IMR-90 (cell line): ENCODE results near the gene OPALIN. TPM values are rescaled to one million over a fixed set of nuclear protein-coding genes. Genes with fewer than 3 reads are reported as not detected.

Source experiments
- ATAC-seq: fragments of 200-7000 bp; cut with Tn5 transposase; 2 replicates; pipeline ENCODE4 v1.9.1; 2020; ENCODE audit warnings: low read depth, mild to moderate bottlenecking, moderate library complexity
- BruUV-seq: library from RNA; stranded (reverse); fragments of 400-500 nt; replicated peaks from 2 replicates; lab custom pipeline; 2021; lab: Mats Ljungman, UMichigan
- CTCF ChIA-PET: fragments of 300-600 bp; formaldehyde crosslinking; extraction: SDS; loops from one replicate; lab custom pipeline; 2021; ENCODE audit warnings: antibody characterized with exemption; lab: Yijun Ruan, JAX
- POLR2A ChIA-PET: fragments of 300-600 bp; sonication (Branson Sonifier 250); formaldehyde crosslinking; loops from one replicate; lab custom pipeline; 2022; ENCODE audit warnings: antibody characterized with exemption; ENCODE audit not compliant: unreplicated experiment; lab: Charles Lee
- DNase-seq: peaks from one replicate; pipeline ENCODE4 v3.0.0; 2013
- H2AFZ ChIP-seq: replicated peaks from 2 replicates; pipeline ENCODE3; 2013; ENCODE audit warnings: low read length, mild to moderate bottlenecking; ENCODE audit not compliant: poor library complexity
- H2AK5ac ChIP-seq: 2 replicates; pipeline ENCODE4 v1.6.1; 2013; ENCODE audit warnings: low read depth, low read length, inconsistent platforms
- H2AK9ac ChIP-seq: replicated peaks from 2 replicates; pipeline ENCODE3; 2013; ENCODE audit warnings: mild to moderate bottlenecking, low read depth, low read length, moderate library complexity; ENCODE audit not compliant: poor library complexity
- H2BK120ac ChIP-seq: 2 replicates; pipeline ENCODE4 v1.6.1; 2013; ENCODE audit warnings: low read depth, low read length, inconsistent platforms
- H2BK15ac ChIP-seq: 3 replicates; pipeline ENCODE4 v1.6.1; 2013; ENCODE audit warnings: low read depth, low read length, inconsistent platforms
- H2BK20ac ChIP-seq: 2 replicates; pipeline ENCODE4 v1.6.1; 2013; ENCODE audit warnings: low read depth, mild to moderate bottlenecking, inconsistent platforms, low read length, moderate library complexity
- H2BK5ac ChIP-seq: 2 replicates; pipeline ENCODE4 v1.6.1; 2013; ENCODE audit warnings: mild to moderate bottlenecking, low read depth, low read length, inconsistent platforms; ENCODE audit not compliant: poor library complexity, severe bottlenecking
- H3K14ac ChIP-seq: replicated peaks from 2 replicates; pipeline ENCODE4 v1.6.1; 2013; ENCODE audit warnings: low read depth, low read length, inconsistent platforms
- H3K18ac ChIP-seq: 2 replicates; pipeline ENCODE4 v1.6.1; 2013; ENCODE audit warnings: low read depth, low read length, control low read depth
- H3K23ac ChIP-seq: 2 replicates; pipeline ENCODE4 v1.6.1; 2013; ENCODE audit warnings: low read depth, low read length, inconsistent platforms
- H3K27ac ChIP-seq: 2 replicates; pipeline ENCODE4 v1.5.1; 2013; ENCODE audit warnings: mild to moderate bottlenecking, control low read depth, low read length; ENCODE audit not compliant: insufficient read depth
- H3K27me3 ChIP-seq: 2 replicates; pipeline ENCODE4 v1.6.1; 2013; ENCODE audit warnings: low read length; ENCODE audit not compliant: control insufficient read depth, insufficient read depth
- H3K36me3 ChIP-seq: 2 replicates; pipeline ENCODE4 v1.6.1; 2013; ENCODE audit warnings: low read length, mixed read lengths; ENCODE audit not compliant: control insufficient read depth, insufficient read depth
- H3K4ac ChIP-seq: 2 replicates; pipeline ENCODE4 v1.6.1; 2013; ENCODE audit warnings: low read depth, low read length, inconsistent platforms
- H3K4me1 ChIP-seq: 2 replicates; pipeline ENCODE4 v1.6.1; 2013; ENCODE audit warnings: low read length, mixed read lengths; ENCODE audit not compliant: control insufficient read depth, insufficient read depth
- H3K4me2 ChIP-seq: 2 replicates; pipeline ENCODE4 v1.6.1; 2013; ENCODE audit warnings: low read depth, mild to moderate bottlenecking, control low read depth, low read length, moderate library complexity
- H3K4me3 ChIP-seq: 2 replicates; pipeline ENCODE4 v1.5.1; 2013; ENCODE audit warnings: low read depth, mild to moderate bottlenecking, control low read depth, low read length, moderate library complexity; ENCODE audit not compliant: insufficient read depth
- H3K56ac ChIP-seq: 2 replicates; pipeline ENCODE4 v1.6.1; 2013; ENCODE audit warnings: low read length, inconsistent platforms; ENCODE audit not compliant: insufficient read depth; ENCODE audit errors: extremely low read depth
- H3K79me1 ChIP-seq, 2 experiments: 2 replicates each; pipeline ENCODE4 v1.6.1; 2013; ENCODE audit warnings: low read length in 2 of 2, inconsistent platforms in 1 of 2, low read depth in 1 of 2
- H3K9ac ChIP-seq: 2 replicates; pipeline ENCODE4 v1.6.1; 2013; ENCODE audit warnings: low read depth, low read length, control low read depth
- H3K9me1 ChIP-seq: 2 replicates; pipeline ENCODE4 v1.6.1; 2013; ENCODE audit warnings: low read length, inconsistent platforms; ENCODE audit not compliant: insufficient read depth
- H3K9me3 ChIP-seq: 2 replicates; pipeline ENCODE4 v1.6.1; 2013; ENCODE audit warnings: low read length; ENCODE audit not compliant: control insufficient read depth, insufficient read depth
- H4K20me1 ChIP-seq: 2 replicates; pipeline ENCODE4 v1.6.1; 2013; ENCODE audit warnings: low read length, inconsistent platforms; ENCODE audit not compliant: insufficient read depth
- H4K5ac ChIP-seq: 2 replicates; pipeline ENCODE4 v1.6.1; 2013; ENCODE audit warnings: mild to moderate bottlenecking, low read depth, low read length, control low read depth
- H4K8ac ChIP-seq, 2 experiments: 2 replicates each; pipeline ENCODE4 v1.6.1; 2013; ENCODE audit warnings: low read depth in 2 of 2, low read length in 2 of 2, control low read depth in 1 of 2, inconsistent platforms in 1 of 2
- H4K91ac ChIP-seq: 2 replicates; pipeline ENCODE4 v1.6.1; 2013; ENCODE audit warnings: low read depth, low read length, inconsistent platforms; ENCODE audit not compliant: insufficient read depth
- BHLHE40 ChIP-seq: fragments of 150-350 bp; IDR thresholded peaks from 2 replicates; pipeline ENCODE4 v1.6.1; 2016; ENCODE audit warnings: mild to moderate bottlenecking, low read depth, low read length
- CEBPB ChIP-seq: IDR thresholded peaks from 2 replicates; pipeline ENCODE4 v1.6.1; 2012; ENCODE audit warnings: low read depth, low read length, improper control_type of control experiment
- CHD1 ChIP-seq: IDR thresholded peaks from 2 replicates; pipeline ENCODE4 v1.6.1; 2012; ENCODE audit warnings: low read depth, low read length, improper control_type of control experiment
- FOS ChIP-seq: fragments of 150-350 bp; IDR thresholded peaks from 2 replicates; pipeline ENCODE4 v1.6.1; 2016; ENCODE audit warnings: low read depth, low read length
- MAFK ChIP-seq: IDR thresholded peaks from 2 replicates; pipeline ENCODE4 v1.6.1; 2012; ENCODE audit warnings: low read depth, low read length, improper control_type of control experiment
- MAZ ChIP-seq: IDR thresholded peaks from 2 replicates; pipeline ENCODE4 v1.6.1; 2012; ENCODE audit warnings: low read depth, mild to moderate bottlenecking, low read length, improper control_type of control experiment, moderate library complexity, borderline replicate concordance
- MXI1 ChIP-seq: IDR thresholded peaks from 2 replicates; pipeline ENCODE4 v1.6.1; 2012; ENCODE audit warnings: low read depth, mild to moderate bottlenecking, low read length, moderate library complexity, borderline replicate concordance
- NFE2L2 ChIP-seq: fragments of 150-350 bp; IDR thresholded peaks from 2 replicates; pipeline ENCODE4 v1.6.1; 2016; ENCODE audit warnings: low read depth, mild to moderate bottlenecking, low read length
- POLR2A ChIP-seq: IDR thresholded peaks from 2 replicates; pipeline ENCODE4 v1.6.1; 2012; ENCODE audit warnings: mild to moderate bottlenecking, low read depth, low read length
- RAD21 ChIP-seq: IDR thresholded peaks from 2 replicates; pipeline ENCODE4 v1.6.1; 2012; ENCODE audit warnings: low read length, improper control_type of control experiment
- RCOR1 ChIP-seq: IDR thresholded peaks from 2 replicates; pipeline ENCODE4 v1.6.1; 2012; ENCODE audit warnings: mild to moderate bottlenecking, low read length, improper control_type of control experiment; ENCODE audit not compliant: insufficient replicate concordance
- RFX5 ChIP-seq: IDR thresholded peaks from 2 replicates; pipeline ENCODE4 v1.8.0; 2012; ENCODE audit warnings: low read depth, mild to moderate bottlenecking, low read length, moderate library complexity
- SMC3 ChIP-seq: fragments of 150-350 bp; IDR thresholded peaks from 2 replicates; pipeline ENCODE4 v1.6.1; 2016; ENCODE audit warnings: low read depth, mild to moderate bottlenecking, antibody characterized with exemption, low read length, moderate library complexity
- WGBS, 2 experiments: methylation state at CpG; one replicate each; pipeline versions ENCODE4 v1.1.5 to v1.1.7; 2013; ENCODE audit warnings: missing lambda C conversion rate in 2 of 2; ENCODE audit not compliant: insufficient read length in 1 of 2; ENCODE audit errors: extremely low coverage in 2 of 2; 5-methylcytosine and 5-hydroxymethylcytosine counted together
- dilution Hi-C: fragments of 300-500 bp; cut with HindIII; formaldehyde crosslinking; loops from one replicate; pipeline ENCODE4 v1.14.3; 2018; ENCODE audit warnings: low sequenced_read_pairs; ENCODE audit not compliant: unreplicated experiment
- in situ Hi-C: fragments of 300-500 bp; cut with MboI; formaldehyde crosslinking; loops from 3 replicates; pipeline ENCODE4 v1.14.3; 2019; ENCODE audit warnings: low sequenced_read_pairs, inconsistent platforms, mixed read lengths
- intact Hi-C: fragments of 100-400 bp; cut with micrococcal nuclease; formaldehyde crosslinking; loops from 2 replicates; pipeline ENCODE4 v1.10.0; 2022
- polyA plus RNA-seq, 3 experiments: library from polyadenylated mRNA; depleted of rRNA; stranded (reverse); fragments of >200 nt; gene quantifications; 2 replicates each; pipeline ENCODE4 v1.2.3, GENCODE V29; 2012; ENCODE audit warnings: low replicate concordance in 1 of 3
- total RNA-seq: library from RNA; depleted of rRNA; stranded (reverse); fragments of >200 nt; gene quantifications from 2 replicates; pipeline ENCODE4 v1.2.3, GENCODE V29; 2012
- TF ChIP-seq, protein P1 (sequence below): fragments of 150-350 bp; IDR thresholded peaks from 2 replicates; pipeline ENCODE4 v1.6.1; 2017; ENCODE audit warnings: mild to moderate bottlenecking, antibody characterized with exemption, low read length, low read depth
- TF ChIP-seq, protein P2 (sequence below): conservative IDR thresholded peaks from 2 replicates; pipeline ENCODE4 v1.5.1; 2012; ENCODE audit warnings: mild to moderate bottlenecking, low read depth, low read length, improper control_type of control experiment
- TF ChIP-seq, protein P3 (sequence below): fragments of 150-350 bp; IDR thresholded peaks from 2 replicates; pipeline ENCODE4 v1.6.1; 2016; ENCODE audit warnings: low read depth, mild to moderate bottlenecking, low read length, moderate library complexity, borderline replicate concordance

OPALIN gene
- total and polyA plus RNA-seq, 2 of the 4 experiments (the other 2 are of a cell fraction), result not detected

DNA sequence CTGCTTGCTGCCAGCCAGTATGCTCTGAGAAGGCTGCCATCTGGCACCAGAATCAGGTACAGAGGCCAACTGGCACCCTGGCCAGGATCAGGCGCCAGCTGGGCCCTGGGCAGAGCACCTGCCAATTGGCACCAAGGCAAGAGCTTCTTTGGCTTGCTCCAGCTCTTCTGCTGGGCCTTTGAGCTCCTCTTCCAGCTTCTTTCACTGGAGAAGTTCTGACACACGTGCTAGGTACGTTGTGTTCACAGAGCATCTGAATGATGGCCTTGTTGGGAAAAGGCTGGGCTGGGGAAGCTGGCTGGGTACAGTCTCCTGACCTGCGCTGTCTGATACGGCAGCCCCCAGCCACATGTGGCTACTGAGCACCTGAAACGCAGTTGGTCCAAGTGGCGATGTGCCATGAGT is 31.7 kb upstream of the OPALIN start:
- DNase-seq (no peak), ATAC-seq (no peak)
- Histone ChIP-seq H3K9me3 (no peaks in the 10 kb centered on the region), H2AK5ac (no peak overlapping the region), H3K27me3 (peaks cover 18% of the 10 kb centered on the region), H4K20me1 (no peaks in the 10 kb centered on the region), H3K18ac (no peak overlapping the region), H3K9ac (no peak overlapping the region), H3K56ac (no peak overlapping the region), H3K9me1 (no peaks in the 10 kb centered on the region), H3K4ac (no peak overlapping the region), H3K36me3 (no peaks in the 10 kb centered on the region), H2BK15ac (no peak overlapping the region), H2AK9ac (no peak overlapping the region), H2BK120ac (no peak overlapping the region), H4K5ac (no peak overlapping the region), H3K4me1 (no peaks in the 10 kb centered on the region), H4K91ac (no peak overlapping the region), H4K8ac (no peak overlapping the region), H2AFZ (no peak overlapping the region), H3K79me1 (no peaks in the 10 kb centered on the region), H3K23ac (no peak overlapping the region), H3K14ac (no peak overlapping the region), H3K4me3 (no peak overlapping the region), H3K27ac (no peak overlapping the region), H2BK5ac (no peak overlapping the region), H3K4me2 (no peak overlapping the region), H2BK20ac (no peak overlapping the region)
- ChIA-PET CTCF (interaction anchor here (0.6 kb wide), 1 partner anchor 175 kb away, joined by 9 read pairs; no protein-coding TSS in a partner anchor), POLR2A (no interaction called here)
- 71% methylated on average over 3 of the region's 7 CpGs; no CpG with 5 or more reads in 1 of the 2 experiments for WGBS, 2 experiments
- dilution Hi-C loops, result no loop called here
- TF ChIP-seq POLR2A (no peak), RFX5 (no peak), NFE2L2 (no peak), CHD1 (no peak), MXI1 (no peak), CEBPB (no peak), MAZ (no peak), SMC3 (no peak), MAFK (no peak), FOS (no peak), RCOR1 (no peak), RAD21 (no peak), BHLHE40 (no peak)
- TF ChIP-seq, protein P1, sequence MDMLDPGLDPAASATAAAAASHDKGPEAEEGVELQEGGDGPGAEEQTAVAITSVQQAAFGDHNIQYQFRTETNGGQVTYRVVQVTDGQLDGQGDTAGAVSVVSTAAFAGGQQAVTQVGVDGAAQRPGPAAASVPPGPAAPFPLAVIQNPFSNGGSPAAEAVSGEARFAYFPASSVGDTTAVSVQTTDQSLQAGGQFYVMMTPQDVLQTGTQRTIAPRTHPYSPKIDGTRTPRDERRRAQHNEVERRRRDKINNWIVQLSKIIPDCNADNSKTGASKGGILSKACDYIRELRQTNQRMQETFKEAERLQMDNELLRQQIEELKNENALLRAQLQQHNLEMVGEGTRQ, result no peak
- TF ChIP-seq, protein P2, sequence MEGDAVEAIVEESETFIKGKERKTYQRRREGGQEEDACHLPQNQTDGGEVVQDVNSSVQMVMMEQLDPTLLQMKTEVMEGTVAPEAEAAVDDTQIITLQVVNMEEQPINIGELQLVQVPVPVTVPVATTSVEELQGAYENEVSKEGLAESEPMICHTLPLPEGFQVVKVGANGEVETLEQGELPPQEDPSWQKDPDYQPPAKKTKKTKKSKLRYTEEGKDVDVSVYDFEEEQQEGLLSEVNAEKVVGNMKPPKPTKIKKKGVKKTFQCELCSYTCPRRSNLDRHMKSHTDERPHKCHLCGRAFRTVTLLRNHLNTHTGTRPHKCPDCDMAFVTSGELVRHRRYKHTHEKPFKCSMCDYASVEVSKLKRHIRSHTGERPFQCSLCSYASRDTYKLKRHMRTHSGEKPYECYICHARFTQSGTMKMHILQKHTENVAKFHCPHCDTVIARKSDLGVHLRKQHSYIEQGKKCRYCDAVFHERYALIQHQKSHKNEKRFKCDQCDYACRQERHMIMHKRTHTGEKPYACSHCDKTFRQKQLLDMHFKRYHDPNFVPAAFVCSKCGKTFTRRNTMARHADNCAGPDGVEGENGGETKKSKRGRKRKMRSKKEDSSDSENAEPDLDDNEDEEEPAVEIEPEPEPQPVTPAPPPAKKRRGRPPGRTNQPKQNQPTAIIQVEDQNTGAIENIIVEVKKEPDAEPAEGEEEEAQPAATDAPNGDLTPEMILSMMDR, result no peak
- TF ChIP-seq, protein P3, sequence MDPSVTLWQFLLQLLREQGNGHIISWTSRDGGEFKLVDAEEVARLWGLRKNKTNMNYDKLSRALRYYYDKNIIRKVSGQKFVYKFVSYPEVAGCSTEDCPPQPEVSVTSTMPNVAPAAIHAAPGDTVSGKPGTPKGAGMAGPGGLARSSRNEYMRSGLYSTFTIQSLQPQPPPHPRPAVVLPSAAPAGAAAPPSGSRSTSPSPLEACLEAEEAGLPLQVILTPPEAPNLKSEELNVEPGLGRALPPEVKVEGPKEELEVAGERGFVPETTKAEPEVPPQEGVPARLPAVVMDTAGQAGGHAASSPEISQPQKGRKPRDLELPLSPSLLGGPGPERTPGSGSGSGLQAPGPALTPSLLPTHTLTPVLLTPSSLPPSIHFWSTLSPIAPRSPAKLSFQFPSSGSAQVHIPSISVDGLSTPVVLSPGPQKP, result no peak
- BruUV-seq, result no TSS peak
- intact Hi-C loops, result no loop called here
- in situ Hi-C loops, result loop anchor here (10.0 kb wide), 1 partner anchor 124 kb away; the partner anchor contains the start of gene TLL2
